GM20431 (cell line): ENCODE measurements around the gene WRAP73.

Source experiments
- in situ Hi-C: fragments of 300-500 bp; cut with MseI, MboI; formaldehyde crosslinking; loops from one replicate; pipeline ENCODE4 v1.15.0; 2020; ENCODE audit warnings: low sequenced_read_pairs; ENCODE audit not compliant: unreplicated experiment

Gene WRAP73

GRCh38 chr1:3651026-3651929 is 1.4 kb upstream of the WRAP73 start:
- in situ Hi-C loops = no loop called here

- in situ Hi-C loops = no loop called here
These were observed 534 bp upstream of the WRAP73 start for GRCh38 chr1:3650248-3651025.

- in situ Hi-C loops = no loop called here
These were observed 3.3 kb downstream of the WRAP73 start for GRCh38 chr1:3646596-3646995.

- in situ Hi-C loops = no loop called here
These were observed 4.1 kb downstream of the WRAP73 start for GRCh38 chr1:3645666-3646355.

GRCh38 chr1:3645247-3645646 is 4.7 kb downstream of the WRAP73 start:
- in situ Hi-C loops = no loop called here

- in situ Hi-C loops = no loop called here
These were observed 5.6 kb downstream of the WRAP73 start for GRCh38 chr1:3644273-3644672.

- in situ Hi-C loops = no loop called here
These were observed 6.8 kb downstream of the WRAP73 start for GRCh38 chr1:3642919-3643675.

GRCh38 chr1:3641816-3642215 is 8.1 kb downstream of the WRAP73 start:
- in situ Hi-C loops = no loop called here

GRCh38 chr1:3641046-3641760 is 8.7 kb downstream of the WRAP73 start:
- in situ Hi-C loops = no loop called here

- in situ Hi-C loops = no loop called here
These were observed 9.6 kb downstream of the WRAP73 start for GRCh38 chr1:3640121-3640837.

GRCh38 chr1:3639397-3639911 is 10.4 kb downstream of the WRAP73 start:
- in situ Hi-C loops = no loop called here

GRCh38 chr1:3638676-3639075 is 11.2 kb downstream of the WRAP73 start:
- in situ Hi-C loops = no loop called here

GRCh38 chr1:3638027-3638426 is 11.9 kb downstream of the WRAP73 start:
- in situ Hi-C loops = no loop called here

GRCh38 chr1:3636531-3636930 is 13.4 kb downstream of the WRAP73 start:
- in situ Hi-C loops = no loop called here

- in situ Hi-C loops = no loop called here
These were observed 13.8 kb downstream of the WRAP73 start for GRCh38 chr1:3636080-3636479.

- in situ Hi-C loops = no loop called here
These were observed 15.7 kb downstream of the WRAP73 start for GRCh38 chr1:3634059-3634800.

- in situ Hi-C loops = no loop called here
These were observed 16.4 kb downstream of the WRAP73 start for GRCh38 chr1:3633344-3634058.
